GM12878 (cell line): ENCODE data around the gene CAT. TPM values are rescaled to one million over a fixed set of nuclear protein-coding genes. Genes with fewer than 3 reads are reported as not detected.

Experiments used
- ASH2L ChIP-seq: fragments of 300-600, 200-600 bp; sonication (generic); IDR thresholded peaks from 2 replicates; pipeline ENCODE4 v1.6.1; 2017; ENCODE audit warnings: low read depth, mild to moderate bottlenecking, borderline replicate concordance
- ATF7 ChIP-seq: fragments of 450-650 bp; IDR thresholded peaks from 2 replicates; pipeline ENCODE4 v1.6.1; 2016; ENCODE audit warnings: low read depth, mild to moderate bottlenecking
- CBX5 ChIP-seq: sonication (generic); IDR thresholded peaks from 2 replicates; pipeline ENCODE4 v1.6.1; 2016; ENCODE audit warnings: low read depth, moderate library complexity, mild to moderate bottlenecking, inconsistent platforms
- CREB1 ChIP-seq: IDR thresholded peaks from 2 replicates; pipeline ENCODE4 v1.6.1; 2012; ENCODE audit warnings: low read depth, mild to moderate bottlenecking, inconsistent platforms
- HDAC6 ChIP-seq: fragments of 200-600 bp; sonication (generic); IDR thresholded peaks from one replicate; pipeline ENCODE4 v1.8.0; 2017; ENCODE audit warnings: antibody characterized with exemption; ENCODE audit not compliant: unreplicated experiment
- MTA3 ChIP-seq: IDR thresholded peaks from 2 replicates; pipeline ENCODE4 v1.6.1; 2012; ENCODE audit warnings: low read length, inconsistent platforms, borderline replicate concordance
- NFYB ChIP-seq: IDR thresholded peaks from 2 replicates; pipeline ENCODE4 v1.6.1; 2011; ENCODE audit warnings: low read depth, mild to moderate bottlenecking, low read length, improper control_type of control experiment, moderate library complexity; ENCODE audit not compliant: insufficient read depth
- NR2C1 ChIP-seq: fragments of 450-650 bp; IDR thresholded peaks from 2 replicates; pipeline ENCODE4 v1.6.1; 2017; ENCODE audit warnings: antibody characterized with exemption, mild to moderate bottlenecking, moderate library complexity
- PAX5 ChIP-seq: IDR thresholded peaks from 2 replicates; pipeline ENCODE4 v1.6.1; 2011; ENCODE audit warnings: low read depth, low read length, borderline replicate concordance
- PRDM15 ChIP-seq: fragments of 450-650 bp; formaldehyde crosslinking; IDR thresholded peaks from 2 replicates; pipeline ENCODE4 v1.4.0; 2020; ENCODE audit warnings: mild to moderate bottlenecking, moderate library complexity
- SUPT20H ChIP-seq: IDR thresholded peaks from 2 replicates; pipeline ENCODE4 v1.6.1; 2011; ENCODE audit warnings: low read depth, mild to moderate bottlenecking, low read length, moderate library complexity, borderline replicate concordance; ENCODE audit not compliant: control insufficient read depth
- TBL1XR1 ChIP-seq: IDR thresholded peaks from 2 replicates; pipeline ENCODE4 v1.6.1; 2012; ENCODE audit warnings: low read depth, low read length, improper control_type of control experiment
- ZNF207 ChIP-seq: fragments of 450-650 bp; IDR thresholded peaks from 2 replicates; pipeline ENCODE4 v1.6.1; 2014; ENCODE audit warnings: antibody characterized with exemption, mild to moderate bottlenecking, borderline replicate concordance
- polyA plus RNA-seq, 11 experiments: library from polyadenylated mRNA; depleted of rRNA in 4 of 11; unstranded in 6 of 11; stranded (reverse) in 5 of 11; fragments of >200 nt; fragmentation: Nextera tagmentation in 4 of 11; fragmentation: Illumina TruSeq in 1 of 11; extraction: Ambion mirVana in 4 of 11; extraction: Trizol in 1 of 11; gene quantifications; 1 replicate in 1 of 11; 2 replicates in 10 of 11; pipeline versions ENCODE4 v1.2.1 to v1.2.3, GENCODE V29; 2011 to 2016; ENCODE audit warnings: inconsistent platforms in 2 of 11, missing spikeins in 2 of 11, low read depth in 1 of 11
- total RNA-seq, 4 experiments: library from RNA; depleted of rRNA in 3 of 4; stranded (reverse); fragments of >200 nt in 3 of 4; fragmentation: Illumina TruSeq in 1 of 4; extraction: Trizol in 1 of 4; gene quantifications; 2 replicates each; pipeline versions ENCODE4 v1.2.1 to v1.2.3, GENCODE V29; 2013 to 2021
- TF ChIP-seq, protein P1 (sequence below): fragments of 450-650 bp; conservative IDR thresholded peaks from 2 replicates; pipeline ENCODE4 v1.6.1; 2017; ENCODE audit warnings: mild to moderate bottlenecking, moderate library complexity
- TF ChIP-seq, protein P2 (sequence below): IDR thresholded peaks from 2 replicates; pipeline ENCODE4 v1.6.1; 2011; ENCODE audit warnings: low read depth, low read length, improper control_type of control experiment, borderline replicate concordance
- TF ChIP-seq, protein P3 (sequence below): IDR thresholded peaks from 2 replicates; pipeline ENCODE4 v1.6.1; 2012; ENCODE audit warnings: low read length, inconsistent platforms

The CAT gene
- total and polyA plus RNA-seq, 10 of the 15 experiments (the other 5 are each of a cell fraction or from before 2014, with no cell fraction given): 22.4 to 71.3 (median 33.6) TPM

GRCh38 chr11:34438529-34439507 is at the start of gene CAT (continued):
- peak; percentile 94 for TF ChIP-seq NFYB
- TF ChIP-seq HDAC6: no peak
- no peak for TF ChIP-seq MTA3
- TF ChIP-seq ZNF207: no peak
- TF ChIP-seq PAX5: no peak; the same call in 1 of the 2 replicates
- no peak for TF ChIP-seq TBL1XR1
- no peak for TF ChIP-seq NR2C1
- 0 out of 2 replicates have a peak, but pooled peaks have one; percentile 83 for TF ChIP-seq ASH2L
- TF ChIP-seq CBX5: no peak
- TF ChIP-seq SUPT20H: no peak
- TF ChIP-seq, protein P1, sequence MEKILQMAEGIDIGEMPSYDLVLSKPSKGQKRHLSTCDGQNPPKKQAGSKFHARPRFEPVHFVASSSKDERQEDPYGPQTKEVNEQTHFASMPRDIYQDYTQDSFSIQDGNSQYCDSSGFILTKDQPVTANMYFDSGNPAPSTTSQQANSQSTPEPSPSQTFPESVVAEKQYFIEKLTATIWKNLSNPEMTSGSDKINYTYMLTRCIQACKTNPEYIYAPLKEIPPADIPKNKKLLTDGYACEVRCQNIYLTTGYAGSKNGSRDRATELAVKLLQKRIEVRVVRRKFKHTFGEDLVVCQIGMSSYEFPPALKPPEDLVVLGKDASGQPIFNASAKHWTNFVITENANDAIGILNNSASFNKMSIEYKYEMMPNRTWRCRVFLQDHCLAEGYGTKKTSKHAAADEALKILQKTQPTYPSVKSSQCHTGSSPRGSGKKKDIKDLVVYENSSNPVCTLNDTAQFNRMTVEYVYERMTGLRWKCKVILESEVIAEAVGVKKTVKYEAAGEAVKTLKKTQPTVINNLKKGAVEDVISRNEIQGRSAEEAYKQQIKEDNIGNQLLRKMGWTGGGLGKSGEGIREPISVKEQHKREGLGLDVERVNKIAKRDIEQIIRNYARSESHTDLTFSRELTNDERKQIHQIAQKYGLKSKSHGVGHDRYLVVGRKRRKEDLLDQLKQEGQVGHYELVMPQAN: peak; percentile 60
- TF ChIP-seq ATF7: peak; percentile 95
- no peak for TF ChIP-seq PRDM15 (CRISPR knock-in tag)
- TF ChIP-seq, protein P2, sequence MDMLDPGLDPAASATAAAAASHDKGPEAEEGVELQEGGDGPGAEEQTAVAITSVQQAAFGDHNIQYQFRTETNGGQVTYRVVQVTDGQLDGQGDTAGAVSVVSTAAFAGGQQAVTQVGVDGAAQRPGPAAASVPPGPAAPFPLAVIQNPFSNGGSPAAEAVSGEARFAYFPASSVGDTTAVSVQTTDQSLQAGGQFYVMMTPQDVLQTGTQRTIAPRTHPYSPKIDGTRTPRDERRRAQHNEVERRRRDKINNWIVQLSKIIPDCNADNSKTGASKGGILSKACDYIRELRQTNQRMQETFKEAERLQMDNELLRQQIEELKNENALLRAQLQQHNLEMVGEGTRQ: no peak
- TF ChIP-seq, protein P3, sequence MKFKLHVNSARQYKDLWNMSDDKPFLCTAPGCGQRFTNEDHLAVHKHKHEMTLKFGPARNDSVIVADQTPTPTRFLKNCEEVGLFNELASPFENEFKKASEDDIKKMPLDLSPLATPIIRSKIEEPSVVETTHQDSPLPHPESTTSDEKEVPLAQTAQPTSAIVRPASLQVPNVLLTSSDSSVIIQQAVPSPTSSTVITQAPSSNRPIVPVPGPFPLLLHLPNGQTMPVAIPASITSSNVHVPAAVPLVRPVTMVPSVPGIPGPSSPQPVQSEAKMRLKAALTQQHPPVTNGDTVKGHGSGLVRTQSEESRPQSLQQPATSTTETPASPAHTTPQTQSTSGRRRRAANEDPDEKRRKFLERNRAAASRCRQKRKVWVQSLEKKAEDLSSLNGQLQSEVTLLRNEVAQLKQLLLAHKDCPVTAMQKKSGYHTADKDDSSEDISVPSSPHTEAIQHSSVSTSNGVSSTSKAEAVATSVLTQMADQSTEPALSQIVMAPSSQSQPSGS: no peak
- peak; percentile 34; the same call in 1 of the 2 replicates for TF ChIP-seq CREB1
